HepG2 (cell line): Measurements from ENCODE around the gene IL22RA1. TPM values are rescaled to one million over a fixed set of nuclear protein-coding genes. Genes with fewer than 3 reads are reported as not detected.
A peak's percentile ranks its signal among the peaks of the same experiment; 100 is the strongest.

ENCODE experiments used
- ATF1 ChIP-seq: IDR thresholded peaks from 2 replicates; pipeline ENCODE4 v1.6.1; 2016; ENCODE audit warnings: mild to moderate bottlenecking, control low read depth
- DDIT3 ChIP-seq: sonication (generic); formaldehyde crosslinking; IDR thresholded peaks from 2 replicates; pipeline ENCODE4 v1.4.0; 2020; ENCODE audit warnings: mild to moderate bottlenecking, missing genetic modification reagents
- FOXP4 ChIP-seq: sonication (generic); formaldehyde crosslinking; IDR thresholded peaks from 2 replicates; pipeline ENCODE4 v1.4.0; 2020; ENCODE audit warnings: missing genetic modification reagents
- HNRNPL ChIP-seq: fragments of 200-400 bp; formaldehyde crosslinking; IDR thresholded peaks from 2 replicates; pipeline ENCODE4 v1.6.1; 2017; ENCODE audit warnings: mild to moderate bottlenecking, low read depth, low read length
- MBNL3 ChIP-seq: fragments of 250-450 bp; sonication (Bioruptor Pico); conservative IDR thresholded peaks from 2 replicates; pipeline ENCODE4 v1.8.0; 2022; ENCODE audit warnings: mild to moderate bottlenecking, inconsistent platforms
- RFX3 ChIP-seq: IDR thresholded peaks from 2 replicates; pipeline ENCODE4 v1.6.1; 2016; ENCODE audit warnings: missing biosample characterization, missing genetic modification reagents
- SAFB2 ChIP-seq: sonication (generic); formaldehyde crosslinking; IDR thresholded peaks from 2 replicates; pipeline ENCODE4 v1.5.1; 2020; ENCODE audit warnings: missing genetic modification reagents, low read depth, mild to moderate bottlenecking, borderline replicate concordance
- SCMH1 ChIP-seq: sonication (generic); formaldehyde crosslinking; IDR thresholded peaks from 2 replicates; pipeline ENCODE4 v1.9.0; 2021; ENCODE audit warnings: missing genetic modification reagents, mild to moderate bottlenecking, borderline replicate concordance
- STAG1 ChIP-seq: sonication (generic); formaldehyde crosslinking; IDR thresholded peaks from 2 replicates; pipeline ENCODE4 v1.4.0; 2020; ENCODE audit warnings: missing genetic modification reagents
- TEAD2 ChIP-seq: sonication (generic); formaldehyde crosslinking; IDR thresholded peaks from 2 replicates; pipeline ENCODE4 v1.9.0; 2021; ENCODE audit warnings: missing genetic modification reagents
- TGIF2 ChIP-seq: IDR thresholded peaks from 2 replicates; pipeline ENCODE4 v1.6.1; 2016; ENCODE audit warnings: control low read depth, missing compliant biosample characterization
- ZFAT ChIP-seq: sonication (generic); formaldehyde crosslinking; conservative IDR thresholded peaks from 2 replicates; pipeline ENCODE4 v1.8.1; 2023; ENCODE audit warnings: missing genetic modification reagents, inconsistent platforms
- ZFP1 ChIP-seq: IDR thresholded peaks from 2 replicates; pipeline ENCODE4 v1.6.1; 2016
- ZFY ChIP-seq: sonication (generic); formaldehyde crosslinking; IDR thresholded peaks from 2 replicates; pipeline ENCODE4 v1.4.0; 2020; ENCODE audit warnings: missing genetic modification reagents
- ZNF12 ChIP-seq: sonication (generic); formaldehyde crosslinking; IDR thresholded peaks from 2 replicates; pipeline ENCODE4 v1.5.0; 2020; ENCODE audit warnings: missing genetic modification reagents
- ZNF331 ChIP-seq: sonication (generic); formaldehyde crosslinking; IDR thresholded peaks from 2 replicates; pipeline ENCODE4 v1.4.0; 2020; ENCODE audit warnings: missing genetic modification reagents
- ZNF501 ChIP-seq: sonication (generic); formaldehyde crosslinking; IDR thresholded peaks from 2 replicates; pipeline ENCODE4 v1.5.1; 2020; ENCODE audit warnings: mild to moderate bottlenecking, moderate library complexity, missing genetic modification reagents
- ZNF878 ChIP-seq: sonication (generic); formaldehyde crosslinking; IDR thresholded peaks from 2 replicates; pipeline ENCODE4 v1.8.1; 2023; ENCODE audit warnings: mild to moderate bottlenecking, missing genetic modification reagents, moderate library complexity
- polyA plus RNA-seq, 8 experiments: library from polyadenylated mRNA; depleted of rRNA in 3 of 8; stranded (reverse) in 7 of 8; unstranded in 1 of 8; fragments of >200 nt; fragmentation: Illumina TruSeq in 4 of 8; extraction: Trizol in 4 of 8; gene quantifications; 2 replicates each; pipeline versions ENCODE4 v1.2.1 to v1.2.3, GENCODE V29; 2011 to 2016; ENCODE audit warnings: low read depth in 4 of 8, missing spikeins in 1 of 8, mixed read lengths in 1 of 8; ENCODE audit not compliant: insufficient read depth in 1 of 8
- total RNA-seq, 5 experiments: library from RNA; depleted of rRNA; stranded (reverse); fragments of >200 nt; fragmentation: Illumina TruSeq; extraction: Trizol; gene quantifications; 2 replicates each; pipeline ENCODE4 v1.2.3, GENCODE V29; 2016; ENCODE audit warnings: low read depth in 1 of 5
- TF ChIP-seq, protein P1 (sequence below): sonication (generic); formaldehyde crosslinking; IDR thresholded peaks from 2 replicates; pipeline ENCODE4 v1.4.0; 2020; ENCODE audit warnings: missing genetic modification reagents, borderline replicate concordance
- TF ChIP-seq, protein P2 (sequence below): sonication (generic); formaldehyde crosslinking; IDR thresholded peaks from 2 replicates; pipeline ENCODE4 v1.4.0; 2020; ENCODE audit warnings: mild to moderate bottlenecking, missing genetic modification reagents, borderline replicate concordance
- TF ChIP-seq, protein P3 (sequence below): sonication (generic); formaldehyde crosslinking; conservative IDR thresholded peaks from 2 replicates; pipeline ENCODE4 v1.4.0; 2020; ENCODE audit warnings: mild to moderate bottlenecking, missing genetic modification reagents, moderate library complexity

Gene IL22RA1
- total and polyA plus RNA-seq, 2 of the 13 experiments (the other 11 are each of a cell fraction or from before 2014, with no cell fraction given): 4.4 to 10.2 TPM

GRCh38 chr1:24111996-24112779 is 30.8 kb downstream of the IL22RA1 start, which contains the start of gene MYOM3 (continued):
- TF ChIP-seq ZFY (CRISPR knock-in tag): no peak
- no peak for TF ChIP-seq ATF1 (CRISPR knock-in tag)
- TF ChIP-seq ZNF501 (CRISPR knock-in tag): 0 out of 2 replicates have a peak, but pooled peaks have one; percentile 39
- peak; percentile 40; the same call in 1 of the 2 replicates for TF ChIP-seq ZNF331
- TF ChIP-seq DDIT3 (CRISPR knock-in tag): no peak
- TF ChIP-seq ZNF12 (CRISPR knock-in tag): no peak
- TF ChIP-seq SAFB2 (CRISPR knock-in tag): no peak
- no peak for TF ChIP-seq RFX3 (CRISPR knock-in tag)
- TF ChIP-seq FOXP4 (CRISPR knock-in tag): no peak
- no peak for TF ChIP-seq HNRNPL
- peak; percentile 27; the same call in 1 of the 2 replicates for TF ChIP-seq TGIF2 (CRISPR knock-in tag)
- peak; percentile 79 for TF ChIP-seq STAG1 (CRISPR knock-in tag)
- no peak for TF ChIP-seq ZNF878 (CRISPR knock-in tag)
- TF ChIP-seq SCMH1 (CRISPR knock-in tag): no peak
- TF ChIP-seq ZFP1: 0 out of 2 replicates have a peak, but pooled peaks have one; percentile 13
- no peak for TF ChIP-seq TEAD2 (CRISPR knock-in tag)
- TF ChIP-seq, protein P1, sequence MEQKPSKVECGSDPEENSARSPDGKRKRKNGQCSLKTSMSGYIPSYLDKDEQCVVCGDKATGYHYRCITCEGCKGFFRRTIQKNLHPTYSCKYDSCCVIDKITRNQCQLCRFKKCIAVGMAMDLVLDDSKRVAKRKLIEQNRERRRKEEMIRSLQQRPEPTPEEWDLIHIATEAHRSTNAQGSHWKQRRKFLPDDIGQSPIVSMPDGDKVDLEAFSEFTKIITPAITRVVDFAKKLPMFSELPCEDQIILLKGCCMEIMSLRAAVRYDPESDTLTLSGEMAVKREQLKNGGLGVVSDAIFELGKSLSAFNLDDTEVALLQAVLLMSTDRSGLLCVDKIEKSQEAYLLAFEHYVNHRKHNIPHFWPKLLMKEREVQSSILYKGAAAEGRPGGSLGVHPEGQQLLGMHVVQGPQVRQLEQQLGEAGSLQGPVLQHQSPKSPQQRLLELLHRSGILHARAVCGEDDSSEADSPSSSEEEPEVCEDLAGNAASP (CRISPR knock-in tag): 0 out of 2 replicates have a peak, but pooled peaks have one; percentile 28
- TF ChIP-seq, protein P2, sequence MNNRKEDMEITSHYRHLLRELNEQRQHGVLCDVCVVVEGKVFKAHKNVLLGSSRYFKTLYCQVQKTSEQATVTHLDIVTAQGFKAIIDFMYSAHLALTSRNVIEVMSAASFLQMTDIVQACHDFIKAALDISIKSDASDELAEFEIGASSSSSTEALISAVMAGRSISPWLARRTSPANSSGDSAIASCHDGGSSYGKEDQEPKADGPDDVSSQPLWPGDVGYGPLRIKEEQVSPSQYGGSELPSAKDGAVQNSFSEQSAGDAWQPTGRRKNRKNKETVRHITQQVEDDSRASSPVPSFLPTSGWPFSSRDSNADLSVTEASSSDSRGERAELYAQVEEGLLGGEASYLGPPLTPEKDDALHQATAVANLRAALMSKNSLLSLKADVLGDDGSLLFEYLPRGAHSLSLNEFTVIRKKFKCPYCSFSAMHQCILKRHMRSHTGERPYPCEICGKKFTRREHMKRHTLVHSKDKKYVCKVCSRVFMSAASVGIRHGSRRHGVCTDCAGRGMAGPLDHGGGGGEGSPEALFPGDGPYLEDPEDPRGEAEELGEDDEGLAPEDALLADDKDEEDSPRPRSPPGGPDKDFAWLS (CRISPR knock-in tag): no peak
- TF ChIP-seq, protein P3, sequence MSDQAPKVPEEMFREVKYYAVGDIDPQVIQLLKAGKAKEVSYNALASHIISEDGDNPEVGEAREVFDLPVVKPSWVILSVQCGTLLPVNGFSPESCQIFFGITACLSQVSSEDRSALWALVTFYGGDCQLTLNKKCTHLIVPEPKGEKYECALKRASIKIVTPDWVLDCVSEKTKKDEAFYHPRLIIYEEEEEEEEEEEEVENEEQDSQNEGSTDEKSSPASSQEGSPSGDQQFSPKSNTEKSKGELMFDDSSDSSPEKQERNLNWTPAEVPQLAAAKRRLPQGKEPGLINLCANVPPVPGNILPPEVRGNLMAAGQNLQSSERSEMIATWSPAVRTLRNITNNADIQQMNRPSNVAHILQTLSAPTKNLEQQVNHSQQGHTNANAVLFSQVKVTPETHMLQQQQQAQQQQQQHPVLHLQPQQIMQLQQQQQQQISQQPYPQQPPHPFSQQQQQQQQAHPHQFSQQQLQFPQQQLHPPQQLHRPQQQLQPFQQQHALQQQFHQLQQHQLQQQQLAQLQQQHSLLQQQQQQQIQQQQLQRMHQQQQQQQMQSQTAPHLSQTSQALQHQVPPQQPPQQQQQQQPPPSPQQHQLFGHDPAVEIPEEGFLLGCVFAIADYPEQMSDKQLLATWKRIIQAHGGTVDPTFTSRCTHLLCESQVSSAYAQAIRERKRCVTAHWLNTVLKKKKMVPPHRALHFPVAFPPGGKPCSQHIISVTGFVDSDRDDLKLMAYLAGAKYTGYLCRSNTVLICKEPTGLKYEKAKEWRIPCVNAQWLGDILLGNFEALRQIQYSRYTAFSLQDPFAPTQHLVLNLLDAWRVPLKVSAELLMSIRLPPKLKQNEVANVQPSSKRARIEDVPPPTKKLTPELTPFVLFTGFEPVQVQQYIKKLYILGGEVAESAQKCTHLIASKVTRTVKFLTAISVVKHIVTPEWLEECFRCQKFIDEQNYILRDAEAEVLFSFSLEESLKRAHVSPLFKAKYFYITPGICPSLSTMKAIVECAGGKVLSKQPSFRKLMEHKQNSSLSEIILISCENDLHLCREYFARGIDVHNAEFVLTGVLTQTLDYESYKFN (CRISPR knock-in tag): peak; percentile 36; the same call in 1 of the 2 replicates
- TF ChIP-seq ZFAT: no peak
- no peak for TF ChIP-seq MBNL3 (CRISPR knock-in tag)
